Germinal center (tissue), 1 donor: ENCODE measurements around the gene BIN2.

ENCODE experiments used
- DNase-seq: peaks from one replicate; pipeline ENCODE4 v3.0.0; 2012; ENCODE audit warnings: mixed read lengths, low spot score

The BIN2 gene

GRCh38 chr12:51323966-51324895 lies at the start of gene BIN2:
Gene BIN2, minus strand, starts transcription at chr12:51324174. Its CDS starts 72 bp downstream, at chr12:51324102.
- DNase-seq, result peak; percentile 89

- DNase-seq, result no peak
These were observed 49.2 kb upstream of the BIN2 start for GRCh38 chr12:51373187-51373586.

GRCh38 chr12:51372021-51372420 lies 48.0 kb upstream of the BIN2 start:
- DNase-seq, result no peak

GRCh38 chr12:51371295-51371953 lies 47.5 kb upstream of the BIN2 start:
- DNase-seq, result no peak

- no peak for DNase-seq
These were observed 46.7 kb upstream of the BIN2 start for GRCh38 chr12:51370667-51371066.

GRCh38 chr12:51369581-51369980 lies 45.6 kb upstream of the BIN2 start:
- no peak for DNase-seq

- peak; percentile 96 for DNase-seq
These were observed 44.9 kb upstream of the BIN2 start for GRCh38 chr12:51368640-51369517.

- DNase-seq, result no peak
These were observed 41.3 kb upstream of the BIN2 start for GRCh38 chr12:51365276-51365675.

GRCh38 chr12:51364001-51364400 lies 40.0 kb upstream of the BIN2 start:
- DNase-seq, result no peak

GRCh38 chr12:51362747-51363342 lies 38.9 kb upstream of the BIN2 start:
- DNase-seq, result no peak

GRCh38 chr12:51362307-51362706 lies 38.3 kb upstream of the BIN2 start:
- no peak for DNase-seq

- no peak for DNase-seq
These were observed 37.4 kb upstream of the BIN2 start for GRCh38 chr12:51361161-51362016.

GRCh38 chr12:51360315-51360714 lies 36.3 kb upstream of the BIN2 start:
- DNase-seq, result no peak

GRCh38 chr12:51359851-51360250 lies 35.9 kb upstream of the BIN2 start:
- no peak for DNase-seq

- DNase-seq, result no peak
These were observed 34.5 kb upstream of the BIN2 start for GRCh38 chr12:51358496-51358895.

- peak; percentile 65 for DNase-seq
These were observed 33.5 kb upstream of the BIN2 start for GRCh38 chr12:51357374-51358047.

GRCh38 chr12:51351913-51352532 lies 28.0 kb upstream of the BIN2 start:
- DNase-seq, result no peak

GRCh38 chr12:51349026-51349425 lies 25.1 kb upstream of the BIN2 start:
- no peak for DNase-seq

- DNase-seq, result no peak
These were observed 24.1 kb upstream of the BIN2 start for GRCh38 chr12:51348116-51348515.

- no peak for DNase-seq
These were observed 22.6 kb upstream of the BIN2 start, which contains the start of gene CELA1 for GRCh38 chr12:51346581-51346980. Gene CELA1, minus strand, starts transcription at chr12:51346679. Its CDS starts 41 bp downstream, at chr12:51346638.
